Activated T-cell treated with anti-CD3 and anti-CD28 coated beads, Interleukin-2, amount 50 U/mL, for 1 hour (primary cell): ENCODE data around the gene NPHP4.
"Not testable (repeated sequence)": the region's sequence is repeated elsewhere in the genome, so short reads cannot be mapped to it uniquely, and the experiment has no call there.

Experiments
- DNase-seq: peaks from one replicate; pipeline ENCODE4 v3.0.0-alpha.2; 2020

NPHP4 gene

GRCh38 chr1:5907386-5907785, 84.8 kb downstream of the NPHP4 start:
- no peak for DNase-seq

GRCh38 chr1:5906966-5907365, 85.3 kb downstream of the NPHP4 start:
- no peak for DNase-seq

- DNase-seq, result no peak
Observed at GRCh38 chr1:5906116-5906515, 86.1 kb downstream of the NPHP4 start.

- DNase-seq, result no peak
Observed at GRCh38 chr1:5905436-5905835, 86.8 kb downstream of the NPHP4 start.

- DNase-seq, result no peak
Observed at GRCh38 chr1:5904551-5904950, 87.7 kb downstream of the NPHP4 start.

- DNase-seq, result no peak
Observed at GRCh38 chr1:5903680-5904079, 88.5 kb downstream of the NPHP4 start.

GRCh38 chr1:5903031-5903430, 89.2 kb downstream of the NPHP4 start:
- no peak for DNase-seq

GRCh38 chr1:5901841-5902240, 90.4 kb downstream of the NPHP4 start:
- DNase-seq, result no peak

GRCh38 chr1:5901150-5901549, 91.1 kb downstream of the NPHP4 start:
- DNase-seq, result no peak

- DNase-seq, result no peak
Observed at GRCh38 chr1:5898266-5898665, 94.0 kb downstream of the NPHP4 start.

- no peak for DNase-seq
Observed at GRCh38 chr1:5896706-5897660, 95.2 kb downstream of the NPHP4 start.

GRCh38 chr1:5895446-5896406, 96.5 kb downstream of the NPHP4 start:
- no peak for DNase-seq

- DNase-seq, result not testable (repeated sequence)
Observed at GRCh38 chr1:5893699-5894278, 98.4 kb downstream of the NPHP4 start.

GRCh38 chr1:5892329-5892728, 99.9 kb downstream of the NPHP4 start:
- no peak for DNase-seq

GRCh38 chr1:5891736-5892135, 100.5 kb downstream of the NPHP4 start:
- no peak for DNase-seq

- no peak for DNase-seq
Observed at GRCh38 chr1:5891137-5891536, 101.1 kb downstream of the NPHP4 start.

GRCh38 chr1:5890346-5891106, 101.7 kb downstream of the NPHP4 start:
- no peak for DNase-seq

- no peak for DNase-seq
Observed at GRCh38 chr1:5889901-5890300, 102.3 kb downstream of the NPHP4 start.

- DNase-seq, result no peak
Observed at GRCh38 chr1:5889462-5889861, 102.8 kb downstream of the NPHP4 start.

GRCh38 chr1:5888606-5889211, 103.5 kb downstream of the NPHP4 start:
- no peak for DNase-seq

- no peak for DNase-seq
Observed at GRCh38 chr1:5887971-5888361, 104.3 kb downstream of the NPHP4 start.
